SK-N-MC (cell line): ENCODE data around the gene TICRR.

Experiments used
- EZH2 ChIP-seq: fragments of 200-600 bp; sonication (generic); IDR thresholded peaks from one replicate; pipeline ENCODE4 v1.6.1; 2017; ENCODE audit warnings: antibody characterized with exemption
- FOXP2 ChIP-seq: optimal IDR thresholded peaks from 2 replicates; pipeline ENCODE3; 2011; ENCODE audit warnings: mild to moderate bottlenecking, moderate library complexity; ENCODE audit not compliant: insufficient read depth; ENCODE audit errors: extremely low read length, control extremely low read depth
- POLR2AphosphoS5 ChIP-seq: IDR thresholded peaks from 2 replicates; pipeline ENCODE4 v1.6.1; 2012; ENCODE audit warnings: mild to moderate bottlenecking, low read depth, low read length, borderline replicate concordance

GRCh38 chr15:89528757-89529352 is 46.4 kb upstream of the TICRR start:
- TF ChIP-seq POLR2AphosphoS5: no peak
- no peak for TF ChIP-seq EZH2
- TF ChIP-seq FOXP2: no peak
